Measurements from ENCODE around the gene VPS41. TPM values are rescaled to one million over a fixed set of nuclear protein-coding genes. Genes with fewer than 3 reads are reported as not detected.

The VPS41 gene
- total and polyA plus RNA-seq, 2 of the 13 experiments (the other 11 are each of a cell fraction or from before 2014, with no cell fraction given): 12.1 to 43.4 TPM

DNA sequence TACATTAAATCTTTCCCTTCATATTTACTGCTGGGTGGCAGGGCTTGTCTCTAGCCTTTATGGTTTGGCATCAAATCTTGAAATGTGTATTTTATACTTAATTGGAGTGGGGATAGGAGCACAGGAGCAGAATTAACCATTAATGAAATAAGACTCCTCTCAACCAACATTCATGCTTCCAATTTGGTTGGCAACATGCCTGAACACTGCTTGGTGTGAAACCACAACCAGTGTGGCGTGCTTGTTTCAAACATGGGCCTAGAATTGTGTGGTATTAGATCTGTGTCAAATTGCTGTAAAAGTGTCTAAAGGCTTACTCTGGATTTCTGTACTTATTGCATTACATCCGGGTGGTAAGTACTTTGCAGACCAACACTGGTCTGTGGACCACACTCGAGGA lies 25.1 kb upstream of the VPS41 start:
- intact Hi-C loops (cut with micrococcal nuclease; ENCODE audit: unreplicated experiment): no loop called here
- ATAC-seq (no peak), FAIRE-seq (no peak), DNase-seq (ENCODE audit: low spot score) (no peak)
- in situ Hi-C loops (cut with HindIII; ENCODE audit: extremely low pct_ligation_motif_present, low pct_unique_long_range_greater_than_20kb): loop anchor here (5.0 kb wide), 2 partner anchors 533 to 583 kb away; no protein-coding TSS in a partner anchor
- POLR2A ChIA-PET: no interaction called here
- Histone ChIP-seq H3K27ac (ENCODE audit: extremely low read length, insufficient read depth, low read length) (no peak overlapping the region), H3K4me2 (ENCODE audit: low read depth, low read length) (no peak overlapping the region), H3K9ac (ENCODE audit: insufficient read depth, low read depth, low read length) (no peak overlapping the region), H4K20me1 (ENCODE audit: insufficient read depth, low read length) (no peaks in the 10 kb centered on the region), H3K9me3 (ENCODE audit: low read length) (no peaks in the 10 kb centered on the region), H3K36me3 (replicated peaks in 1 of 2; ENCODE audit: control insufficient read depth in 1 of 2, insufficient read depth in 2 of 2, low read length in 2 of 2) (no peaks in the 10 kb centered on the region), H2AFZ (ENCODE audit: low read length) (no peak overlapping the region), H3K79me2 (ENCODE audit: insufficient read depth, low read length) (no peaks in the 10 kb centered on the region), H3K4me1 (ENCODE audit: insufficient read depth, low read length) (no peaks in the 10 kb centered on the region), H3K4me3 (replicated peaks in 1 of 3; ENCODE audit: insufficient read depth in 1 of 3, low read depth in 2 of 3, low read length in 3 of 3) (no peak overlapping the region), H3K27me3 (ENCODE audit: control insufficient read depth in 1 of 2, insufficient read depth in 2 of 2, low read length in 2 of 2) (no peaks in the 10 kb centered on the region)
- CTCF ChIA-PET (ENCODE audit: low intra/inter-chr PET ratio, low total read pairs): no interaction called here
- no TSS peak for BruUV-seq (replicated peaks)
- 14% methylated on average over 3 of the region's 3 CpGs for WGBS (ENCODE audit: low lambda C conversion rate)
- TF ChIP-seq ARNT (IDR thresholded peaks at IDR 0.05): no peak
- TF ChIP-seq ZNF570 (CRISPR knock-in tag; IDR thresholded peaks at IDR 0.05; ENCODE audit: borderline replicate concordance): no peak
- no peak for TF ChIP-seq SNRNP70 (IDR thresholded peaks at IDR 0.05; ENCODE audit: low read depth, low read length)
- TF ChIP-seq KLF9 (CRISPR knock-in tag; IDR thresholded peaks at IDR 0.05; ENCODE audit: low read depth): no peak
- no peak for TF ChIP-seq STAT6 (CRISPR knock-in tag; IDR thresholded peaks at IDR 0.05; ENCODE audit: borderline replicate concordance)
- TF ChIP-seq SALL1 (CRISPR knock-in tag; IDR thresholded peaks at IDR 0.05): no peak
- TF ChIP-seq HNRNPUL1 (IDR thresholded peaks at IDR 0.05; ENCODE audit: low read depth, low read length): no peak
- TF ChIP-seq TEF (CRISPR knock-in tag; IDR thresholded peaks at IDR 0.05): no peak
- TF ChIP-seq PAX8 (CRISPR knock-in tag; IDR thresholded peaks at IDR 0.05; ENCODE audit: borderline replicate concordance): no peak
- TF ChIP-seq, protein P1, sequence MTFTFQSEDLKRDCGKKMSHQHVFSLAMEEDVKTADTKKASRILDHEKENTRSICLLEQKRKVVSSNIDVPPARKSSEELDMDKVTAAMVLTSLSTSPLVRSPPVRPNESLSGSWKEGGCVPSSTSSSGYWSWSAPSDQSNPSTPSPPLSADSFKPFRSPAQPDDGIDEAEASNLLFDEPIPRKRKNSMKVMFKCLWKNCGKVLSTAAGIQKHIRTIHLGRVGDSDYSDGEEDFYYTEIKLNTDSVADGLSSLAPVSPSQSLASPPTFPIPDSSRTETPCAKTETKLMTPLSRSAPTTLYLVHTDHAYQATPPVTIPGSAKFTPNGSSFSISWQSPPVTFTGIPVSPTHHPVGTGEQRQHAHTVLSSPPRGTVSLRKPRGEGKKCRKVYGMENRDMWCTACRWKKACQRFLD (CRISPR knock-in tag; IDR thresholded peaks at IDR 0.05; ENCODE audit: borderline replicate concordance): no peak
- TF ChIP-seq, protein P2, sequence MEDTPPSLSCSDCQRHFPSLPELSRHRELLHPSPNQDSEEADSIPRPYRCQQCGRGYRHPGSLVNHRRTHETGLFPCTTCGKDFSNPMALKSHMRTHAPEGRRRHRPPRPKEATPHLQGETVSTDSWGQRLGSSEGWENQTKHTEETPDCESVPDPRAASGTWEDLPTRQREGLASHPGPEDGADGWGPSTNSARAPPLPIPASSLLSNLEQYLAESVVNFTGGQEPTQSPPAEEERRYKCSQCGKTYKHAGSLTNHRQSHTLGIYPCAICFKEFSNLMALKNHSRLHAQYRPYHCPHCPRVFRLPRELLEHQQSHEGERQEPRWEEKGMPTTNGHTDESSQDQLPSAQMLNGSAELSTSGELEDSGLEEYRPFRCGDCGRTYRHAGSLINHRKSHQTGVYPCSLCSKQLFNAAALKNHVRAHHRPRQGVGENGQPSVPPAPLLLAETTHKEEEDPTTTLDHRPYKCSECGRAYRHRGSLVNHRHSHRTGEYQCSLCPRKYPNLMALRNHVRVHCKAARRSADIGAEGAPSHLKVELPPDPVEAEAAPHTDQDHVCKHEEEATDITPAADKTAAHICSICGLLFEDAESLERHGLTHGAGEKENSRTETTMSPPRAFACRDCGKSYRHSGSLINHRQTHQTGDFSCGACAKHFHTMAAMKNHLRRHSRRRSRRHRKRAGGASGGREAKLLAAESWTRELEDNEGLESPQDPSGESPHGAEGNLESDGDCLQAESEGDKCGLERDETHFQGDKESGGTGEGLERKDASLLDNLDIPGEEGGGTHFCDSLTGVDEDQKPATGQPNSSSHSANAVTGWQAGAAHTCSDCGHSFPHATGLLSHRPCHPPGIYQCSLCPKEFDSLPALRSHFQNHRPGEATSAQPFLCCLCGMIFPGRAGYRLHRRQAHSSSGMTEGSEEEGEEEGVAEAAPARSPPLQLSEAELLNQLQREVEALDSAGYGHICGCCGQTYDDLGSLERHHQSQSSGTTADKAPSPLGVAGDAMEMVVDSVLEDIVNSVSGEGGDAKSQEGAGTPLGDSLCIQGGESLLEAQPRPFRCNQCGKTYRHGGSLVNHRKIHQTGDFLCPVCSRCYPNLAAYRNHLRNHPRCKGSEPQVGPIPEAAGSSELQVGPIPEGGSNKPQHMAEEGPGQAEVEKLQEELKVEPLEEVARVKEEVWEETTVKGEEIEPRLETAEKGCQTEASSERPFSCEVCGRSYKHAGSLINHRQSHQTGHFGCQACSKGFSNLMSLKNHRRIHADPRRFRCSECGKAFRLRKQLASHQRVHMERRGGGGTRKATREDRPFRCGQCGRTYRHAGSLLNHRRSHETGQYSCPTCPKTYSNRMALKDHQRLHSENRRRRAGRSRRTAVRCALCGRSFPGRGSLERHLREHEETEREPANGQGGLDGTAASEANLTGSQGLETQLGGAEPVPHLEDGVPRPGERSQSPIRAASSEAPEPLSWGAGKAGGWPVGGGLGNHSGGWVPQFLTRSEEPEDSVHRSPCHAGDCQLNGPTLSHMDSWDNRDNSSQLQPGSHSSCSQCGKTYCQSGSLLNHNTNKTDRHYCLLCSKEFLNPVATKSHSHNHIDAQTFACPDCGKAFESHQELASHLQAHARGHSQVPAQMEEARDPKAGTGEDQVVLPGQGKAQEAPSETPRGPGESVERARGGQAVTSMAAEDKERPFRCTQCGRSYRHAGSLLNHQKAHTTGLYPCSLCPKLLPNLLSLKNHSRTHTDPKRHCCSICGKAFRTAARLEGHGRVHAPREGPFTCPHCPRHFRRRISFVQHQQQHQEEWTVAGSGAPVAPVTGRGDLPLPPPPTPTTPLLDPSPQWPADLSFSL (CRISPR knock-in tag; IDR thresholded peaks at IDR 0.05): no peak
- TF ChIP-seq ZNF747 (CRISPR knock-in tag; IDR thresholded peaks at IDR 0.05; ENCODE audit: borderline replicate concordance): no peak
- no peak for TF ChIP-seq MED13 (CRISPR knock-in tag; IDR thresholded peaks at IDR 0.05)

Data from HepG2 (cell line).